GM12875 (cell line): ENCODE data around the gene CTSF.

Experiments
- H3K4me3 ChIP-seq: one replicate; pipeline ENCODE4 v1.5.1; 2011; ENCODE audit warnings: low read depth, low read length, control low read depth
- TF ChIP-seq, protein P1 (sequence below): IDR thresholded peaks from 2 replicates; pipeline ENCODE4 v1.5.1; 2011; ENCODE audit warnings: low read depth, mild to moderate bottlenecking, control low read depth, inconsistent platforms, low read length, moderate library complexity, borderline replicate concordance; ENCODE audit not compliant: insufficient read depth

Gene CTSF

DNA sequence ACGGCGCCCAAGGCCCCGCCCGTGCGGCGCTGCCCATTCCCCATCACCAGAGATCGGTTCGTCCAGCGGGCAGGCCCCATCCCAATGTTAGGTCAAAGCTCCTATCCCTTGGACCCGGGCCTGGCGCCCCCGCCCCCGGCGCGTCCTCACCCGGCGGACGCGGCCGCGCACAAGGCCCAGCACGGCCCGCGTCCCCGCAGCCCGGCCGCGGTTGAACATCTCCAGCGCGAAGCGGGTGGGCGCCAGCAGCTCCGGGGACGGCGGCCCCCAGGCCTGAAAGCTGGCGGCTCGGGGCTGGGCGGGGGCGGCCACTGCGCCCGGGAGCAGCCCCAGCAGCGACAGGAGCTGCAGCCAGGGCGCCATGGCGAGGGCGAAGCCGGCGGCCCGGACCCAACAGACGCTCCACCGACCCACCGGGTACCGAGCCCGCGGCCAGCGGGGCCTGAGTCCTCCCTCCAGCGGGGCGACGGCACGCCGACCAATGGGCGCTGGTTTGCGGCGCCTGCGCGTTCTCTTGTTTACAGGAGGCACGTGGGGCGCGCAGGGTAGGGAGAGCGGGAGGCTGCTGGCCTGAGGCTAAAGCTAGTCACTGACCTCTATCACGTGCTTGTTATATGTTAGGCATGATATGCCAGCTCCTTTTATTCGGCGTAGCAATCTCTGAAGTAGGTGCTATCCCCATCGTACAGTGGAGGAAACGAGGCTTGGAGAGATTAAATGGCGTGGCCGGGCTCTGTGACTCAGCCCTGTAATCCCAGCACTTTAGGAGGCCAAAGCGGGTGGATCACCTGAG, at the start of gene CTSF:
Gene CTSF, minus strand, starts transcription at position 483 of the 793 bp plus-strand sequence. Its CDS starts 120 bp downstream, at position 363.
- peak within 1 kb of the TSS; percentile 47 for H3K4me3 ChIP-seq

DNA sequence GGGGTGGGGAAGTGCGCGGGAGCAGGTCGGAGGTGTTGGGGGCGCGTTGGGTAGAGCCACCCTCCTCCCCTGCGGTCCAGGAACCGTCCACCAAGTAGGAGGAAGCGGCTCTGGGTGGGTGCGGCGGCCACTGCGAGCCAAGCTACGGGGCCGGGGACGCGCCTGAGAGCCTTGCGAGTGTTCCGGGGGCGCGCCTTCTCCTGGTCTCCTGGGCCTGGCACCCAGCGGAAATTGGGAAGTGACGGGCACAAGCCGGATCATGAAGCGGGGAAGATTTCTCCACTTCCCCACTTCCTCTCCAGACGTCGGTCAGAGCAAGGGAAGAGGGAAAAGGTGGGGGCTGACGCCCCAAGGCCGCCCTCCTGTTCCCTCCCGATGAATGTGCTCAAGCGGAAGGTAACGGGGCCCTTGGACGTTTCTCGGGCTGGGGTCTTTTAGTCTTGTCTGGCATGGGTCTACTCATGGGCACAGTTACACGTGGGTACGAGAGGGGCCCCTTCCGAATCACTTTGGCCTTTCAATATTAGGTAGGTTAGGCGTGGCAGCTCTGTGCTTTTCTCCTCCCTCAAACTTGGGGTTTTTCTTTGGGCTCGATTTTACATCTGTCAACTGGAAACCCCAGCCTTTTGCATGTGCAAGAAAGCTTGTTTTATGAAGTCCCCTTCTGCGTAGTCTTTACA, 48.9 kb upstream of the CTSF start:
- TF ChIP-seq, protein P1, sequence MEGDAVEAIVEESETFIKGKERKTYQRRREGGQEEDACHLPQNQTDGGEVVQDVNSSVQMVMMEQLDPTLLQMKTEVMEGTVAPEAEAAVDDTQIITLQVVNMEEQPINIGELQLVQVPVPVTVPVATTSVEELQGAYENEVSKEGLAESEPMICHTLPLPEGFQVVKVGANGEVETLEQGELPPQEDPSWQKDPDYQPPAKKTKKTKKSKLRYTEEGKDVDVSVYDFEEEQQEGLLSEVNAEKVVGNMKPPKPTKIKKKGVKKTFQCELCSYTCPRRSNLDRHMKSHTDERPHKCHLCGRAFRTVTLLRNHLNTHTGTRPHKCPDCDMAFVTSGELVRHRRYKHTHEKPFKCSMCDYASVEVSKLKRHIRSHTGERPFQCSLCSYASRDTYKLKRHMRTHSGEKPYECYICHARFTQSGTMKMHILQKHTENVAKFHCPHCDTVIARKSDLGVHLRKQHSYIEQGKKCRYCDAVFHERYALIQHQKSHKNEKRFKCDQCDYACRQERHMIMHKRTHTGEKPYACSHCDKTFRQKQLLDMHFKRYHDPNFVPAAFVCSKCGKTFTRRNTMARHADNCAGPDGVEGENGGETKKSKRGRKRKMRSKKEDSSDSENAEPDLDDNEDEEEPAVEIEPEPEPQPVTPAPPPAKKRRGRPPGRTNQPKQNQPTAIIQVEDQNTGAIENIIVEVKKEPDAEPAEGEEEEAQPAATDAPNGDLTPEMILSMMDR: no peak
- peak overlapping the region; percentile 99 for H3K4me3 ChIP-seq

More for the DNA sequence above, at the start of gene CTSF:
- TF ChIP-seq, protein P1: no peak

DNA sequence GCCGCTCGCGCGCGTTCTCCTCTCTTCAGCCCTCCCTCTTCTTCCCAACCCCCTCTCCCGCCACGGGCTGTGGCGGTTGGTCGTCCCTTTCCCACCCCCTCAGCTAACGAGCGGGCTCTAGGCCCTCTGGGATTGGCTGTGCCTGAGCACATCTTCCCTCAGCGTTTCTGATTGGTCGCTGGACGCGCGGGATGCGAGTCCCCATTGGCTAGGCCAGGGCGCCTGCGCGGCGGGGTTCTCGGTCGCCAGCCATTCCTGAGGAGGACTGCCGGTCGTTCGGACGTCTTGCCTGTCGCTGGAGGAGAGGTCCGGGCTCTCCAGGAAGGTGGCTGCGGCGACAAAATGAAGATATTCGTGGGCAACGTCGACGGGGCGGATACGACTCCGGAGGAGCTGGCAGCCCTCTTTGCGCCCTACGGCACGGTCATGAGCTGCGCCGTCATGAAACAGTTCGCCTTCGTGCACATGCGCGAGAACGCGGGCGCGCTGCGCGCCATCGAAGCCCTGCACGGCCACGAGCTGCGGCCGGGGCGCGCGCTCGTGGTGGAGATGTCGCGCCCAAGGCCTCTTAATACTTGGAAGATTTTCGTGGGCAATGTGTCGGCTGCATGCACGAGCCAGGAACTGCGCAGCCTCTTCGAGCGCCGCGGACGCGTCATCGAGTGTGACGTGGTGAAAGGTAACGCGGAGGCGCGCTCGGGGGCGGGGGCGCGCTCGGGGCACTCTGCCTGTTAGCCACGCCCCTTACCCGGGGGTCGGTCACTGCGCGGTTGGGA, 48.2 kb upstream of the CTSF start, which contains the start of gene RBM14:
Gene RBM14, plus strand, starts transcription at position 252 of the 776 bp plus-strand sequence. Its CDS starts 91 bp downstream, at position 343.
- H3K4me3 ChIP-seq: peak within 1 kb of the TSS; percentile 99
- TF ChIP-seq, protein P1: no peak

DNA sequence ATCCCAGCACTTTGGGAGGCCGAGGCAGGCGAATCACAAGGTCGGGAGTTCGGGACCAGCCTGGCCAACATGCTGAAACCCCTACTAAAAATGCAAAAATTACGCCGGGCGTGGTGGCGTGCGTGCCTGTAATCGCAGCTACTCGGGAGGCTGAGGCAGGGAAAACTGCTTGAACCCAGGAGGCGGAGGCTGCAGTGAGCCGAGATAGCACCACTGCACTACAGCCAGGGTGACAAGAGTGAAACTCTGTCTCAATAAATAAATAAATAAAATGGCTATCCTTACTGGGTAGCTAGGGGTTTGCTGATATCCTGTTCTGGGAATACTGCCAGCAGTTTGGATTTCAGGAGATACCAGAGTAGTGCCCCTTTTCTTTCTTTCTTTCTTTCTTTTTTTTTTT, 45.7 kb upstream of the CTSF start:
- no peak overlapping the region for H3K4me3 ChIP-seq
- TF ChIP-seq, protein P1: no peak

DNA sequence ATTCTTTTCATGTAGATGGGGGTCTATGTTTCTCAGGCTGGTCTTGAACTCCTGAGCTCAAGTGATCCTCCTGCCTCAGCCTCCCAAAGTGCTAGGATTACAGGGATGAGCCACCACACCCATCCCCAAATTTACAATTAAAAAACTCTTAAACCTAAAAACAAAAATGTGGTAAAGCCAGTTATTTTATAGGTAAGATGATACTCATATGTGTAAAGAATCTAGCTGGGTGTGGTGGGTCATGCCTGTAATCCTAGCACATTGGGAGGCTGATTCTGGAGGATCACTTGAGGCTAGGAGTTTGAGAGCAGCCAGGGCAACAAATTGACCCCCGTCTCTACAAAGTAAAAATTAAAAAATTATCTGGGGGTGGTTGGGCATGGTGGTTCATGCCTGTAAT, 44.1 kb upstream of the CTSF start:
- TF ChIP-seq, protein P1: no peak

DNA sequence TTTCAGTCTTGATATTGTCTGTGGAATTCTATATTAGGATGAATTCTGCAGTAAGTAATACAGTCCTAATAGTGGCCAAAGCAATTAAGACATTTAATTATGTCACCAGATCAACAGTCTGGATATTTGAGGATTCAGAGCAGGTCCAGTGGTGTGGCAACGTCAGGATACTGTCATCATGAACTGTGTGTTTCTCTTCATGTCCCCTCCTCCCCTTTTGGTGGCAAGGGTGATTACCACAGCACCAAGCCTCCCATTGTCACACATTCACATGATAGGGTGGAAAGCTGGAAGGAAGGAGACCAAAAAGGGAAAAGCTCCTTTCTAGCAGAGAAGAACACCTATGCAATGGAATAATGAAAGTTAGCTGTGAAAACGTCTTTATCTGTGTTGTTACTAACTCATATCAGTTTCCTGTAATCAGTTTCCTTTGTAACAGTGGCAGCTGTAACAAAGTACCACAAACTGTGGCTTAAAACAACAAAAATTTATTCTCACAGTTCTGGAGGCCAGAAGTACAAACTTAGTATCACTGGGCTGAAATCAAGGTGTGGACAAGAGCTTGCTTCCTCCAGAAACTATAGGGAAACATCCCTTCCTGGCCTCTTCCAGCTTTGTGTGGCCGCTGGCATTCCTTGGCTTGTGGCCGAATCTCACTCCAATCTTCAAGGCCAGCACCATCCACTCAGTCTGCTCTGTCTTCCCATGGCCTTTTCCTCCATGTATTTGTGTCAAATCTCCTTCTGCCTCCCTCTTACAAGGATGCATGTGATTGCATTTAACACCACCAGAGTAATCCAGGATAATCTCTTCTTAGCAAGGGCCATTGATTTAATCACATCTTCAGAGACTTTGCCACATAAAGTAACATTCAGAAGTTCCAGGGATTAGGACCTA, 41.6 kb upstream of the CTSF start:
- TF ChIP-seq, protein P1: no peak
- no peak overlapping the region for H3K4me3 ChIP-seq

More for the DNA sequence above, 44.1 kb upstream of the CTSF start:
- H3K4me3 ChIP-seq: no peak overlapping the region
